ENCODE data around the gene CKM.

DNA sequence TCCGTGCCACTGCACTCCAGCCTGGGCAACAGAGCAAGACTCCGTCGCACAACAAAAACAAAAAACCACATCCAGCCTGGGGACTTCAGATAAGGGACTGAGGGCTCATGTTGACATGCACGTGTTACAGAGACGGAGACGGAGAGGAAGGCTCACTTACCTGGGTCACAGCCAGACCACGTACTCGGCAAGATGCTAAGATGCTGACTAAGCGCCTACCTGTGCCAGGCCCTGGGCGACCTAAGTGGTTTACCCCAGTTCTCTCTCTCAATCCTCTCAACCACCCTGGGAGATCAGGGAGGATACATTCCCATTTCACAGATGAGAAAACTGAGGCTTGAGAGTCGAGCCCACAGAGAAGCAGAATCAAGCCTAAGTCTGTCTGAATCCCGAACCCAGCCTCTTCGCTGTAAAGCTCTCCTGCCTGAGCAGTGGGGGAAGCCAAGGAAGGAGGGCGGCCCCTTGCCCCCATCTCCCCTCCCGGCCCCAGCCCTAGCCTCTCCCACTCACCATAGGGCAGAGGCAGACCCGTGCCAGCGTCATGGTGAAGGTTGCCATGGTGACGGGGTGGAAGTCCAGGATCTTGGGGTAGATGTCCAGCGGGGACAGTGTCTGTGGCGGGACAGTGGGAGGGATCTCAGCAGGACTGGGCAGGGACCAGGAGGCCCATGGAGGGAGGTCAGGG, 34.2 kb upstream of the CKM start:
- TF ChIP-seq, protein P1, sequence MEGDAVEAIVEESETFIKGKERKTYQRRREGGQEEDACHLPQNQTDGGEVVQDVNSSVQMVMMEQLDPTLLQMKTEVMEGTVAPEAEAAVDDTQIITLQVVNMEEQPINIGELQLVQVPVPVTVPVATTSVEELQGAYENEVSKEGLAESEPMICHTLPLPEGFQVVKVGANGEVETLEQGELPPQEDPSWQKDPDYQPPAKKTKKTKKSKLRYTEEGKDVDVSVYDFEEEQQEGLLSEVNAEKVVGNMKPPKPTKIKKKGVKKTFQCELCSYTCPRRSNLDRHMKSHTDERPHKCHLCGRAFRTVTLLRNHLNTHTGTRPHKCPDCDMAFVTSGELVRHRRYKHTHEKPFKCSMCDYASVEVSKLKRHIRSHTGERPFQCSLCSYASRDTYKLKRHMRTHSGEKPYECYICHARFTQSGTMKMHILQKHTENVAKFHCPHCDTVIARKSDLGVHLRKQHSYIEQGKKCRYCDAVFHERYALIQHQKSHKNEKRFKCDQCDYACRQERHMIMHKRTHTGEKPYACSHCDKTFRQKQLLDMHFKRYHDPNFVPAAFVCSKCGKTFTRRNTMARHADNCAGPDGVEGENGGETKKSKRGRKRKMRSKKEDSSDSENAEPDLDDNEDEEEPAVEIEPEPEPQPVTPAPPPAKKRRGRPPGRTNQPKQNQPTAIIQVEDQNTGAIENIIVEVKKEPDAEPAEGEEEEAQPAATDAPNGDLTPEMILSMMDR (IDR thresholded peaks at IDR 0.05): no peak
- no peak for TF ChIP-seq ZFX (IDR thresholded peaks at IDR 0.05; ENCODE audit: borderline replicate concordance)
